Stomach (tissue), 9 donors: ENCODE measurements around the gene RHOJ. TPM values are rescaled to one million over a fixed set of nuclear protein-coding genes. Genes with fewer than 3 reads are reported as not detected.

Source experiments
- DNase-seq, 2 donors: peaks; one replicate each; pipeline versions ENCODE4 v3.0.0 to v3.0.0-alpha.2; 2013 to 2019
- H3K27ac ChIP-seq, 5 donors: fragments of 200-600 bp in 4 of 5; sonication (generic) in 4 of 5; one replicate each; pipeline ENCODE4 v1.5.1; 2013 to 2019; ENCODE audit warnings: mild to moderate bottlenecking in 1 of 5, moderate library complexity in 1 of 5
- H3K27me3 ChIP-seq, 3 donors: fragments of 200-600 bp; sonication (generic); one replicate each; pipeline ENCODE4 v1.5.1; 2017 to 2019; ENCODE audit warnings: mixed run types in 1 of 3
- H3K36me3 ChIP-seq, 4 donors: fragments of 200-600 bp; sonication (generic); 1 replicate in 3 of 4; 2 replicates in 1 of 4; pipeline ENCODE4 v1.5.1; 2016 to 2019
- H3K4me1 ChIP-seq, 4 donors: fragments of 200-600 bp; sonication (generic); one replicate each; pipeline ENCODE4 v1.5.1; 2016 to 2019
- H3K4me3 ChIP-seq, 4 donors: fragments of 200-600 bp; sonication (generic) in 3 of 4; one replicate each; pipeline ENCODE4 v1.5.1; 2016 to 2019; ENCODE audit warnings: mild to moderate bottlenecking in 1 of 4
- H3K9me3 ChIP-seq, 4 donors: fragments of 200-600 bp; sonication (generic); one replicate each; pipeline ENCODE4 v1.5.1; 2016 to 2019
- EP300 ChIP-seq: sonication (generic); formaldehyde crosslinking; IDR thresholded peaks from one replicate; pipeline ENCODE4 v1.6.1; 2017; ENCODE audit warnings: antibody characterized with exemption
- POLR2A ChIP-seq, 4 donors: fragments of 450-650 bp; IDR thresholded peaks; one replicate each; pipeline ENCODE4 v1.6.1; 2016; ENCODE audit warnings: antibody characterized with exemption in 4 of 4, control low read depth in 2 of 4, mild to moderate bottlenecking in 1 of 4, moderate library complexity in 1 of 4
- POLR2AphosphoS5 ChIP-seq, 3 donors: sonication (generic); formaldehyde crosslinking; IDR thresholded peaks; one replicate each; pipeline ENCODE4 v1.6.1; 2016; ENCODE audit warnings: antibody characterized with exemption in 3 of 3
- WGBS, 5 donors: extraction: QIAGEN DNeasy Blood & Tissue Kit in 3 of 5; methylation state at CpG; one replicate each; pipeline versions ENCODE4 v1.1.5 to v1.1.7; 2013 to 2018; 5-methylcytosine and 5-hydroxymethylcytosine counted together
- intact Hi-C: fragments of 100-400 bp; cut with DNase I; formaldehyde crosslinking; loops from one replicate; pipeline ENCODE4 v1.15.1; 2023; ENCODE audit warnings: low total_unique reads
- polyA plus RNA-seq, 3 donors: library from polyadenylated mRNA; stranded (reverse); fragments of 200-250 nt; gene quantifications; one replicate each; pipeline ENCODE4 v1.2.3, GENCODE V29; 2013
- total RNA-seq, 5 donors: library from RNA; depleted of rRNA; stranded (reverse); fragments of >200 nt; gene quantifications; one replicate each; pipeline versions ENCODE4 v1.1.0 to v1.2.3, GENCODE V29; 2014 to 2016
- TF ChIP-seq, protein P1 (sequence below), 7 experiments: fragments of 450-650 bp in 4 of 7; fragments of 200-600 bp in 3 of 7; sonication (generic) in 3 of 7; IDR thresholded peaks; one replicate each; pipeline ENCODE4 v1.5.1; 2016 to 2019; ENCODE audit warnings: antibody characterized with exemption in 7 of 7, control low read depth in 2 of 7, mild to moderate bottlenecking in 1 of 7
- donor health status: healthy with polysubstance abuse.
- donor health status: Bipolar disorder and iron deficiency.
- donor health status: healthy.

Gene RHOJ
- total and polyA plus RNA-seq, 8 donors, result 2.2 to 18.5 (median 6.5) TPM

DNA sequence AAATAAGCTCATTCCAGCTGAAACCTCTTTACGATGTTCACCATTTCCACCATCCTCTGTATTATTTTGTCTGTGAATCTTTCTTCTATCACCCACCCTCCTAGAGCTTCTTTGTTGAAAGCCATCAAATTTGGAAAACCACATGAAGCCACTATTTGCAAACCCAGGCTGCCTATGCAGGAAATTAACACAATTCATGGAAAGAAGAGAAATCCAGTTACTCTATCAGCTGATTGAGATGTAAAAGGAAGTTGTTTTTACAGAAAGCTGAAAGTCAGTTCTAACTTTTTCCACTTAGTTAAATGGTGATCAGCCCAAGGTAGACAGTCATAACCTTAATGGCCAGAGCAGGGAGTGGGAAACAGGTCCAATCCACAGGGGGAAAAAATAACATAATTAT, 6.6 kb downstream of the RHOJ start:
- no peak for DNase-seq
- no peak for TF ChIP-seq POLR2AphosphoS5 (IDR thresholded peaks at IDR 0.05)
- TF ChIP-seq, protein P1, sequence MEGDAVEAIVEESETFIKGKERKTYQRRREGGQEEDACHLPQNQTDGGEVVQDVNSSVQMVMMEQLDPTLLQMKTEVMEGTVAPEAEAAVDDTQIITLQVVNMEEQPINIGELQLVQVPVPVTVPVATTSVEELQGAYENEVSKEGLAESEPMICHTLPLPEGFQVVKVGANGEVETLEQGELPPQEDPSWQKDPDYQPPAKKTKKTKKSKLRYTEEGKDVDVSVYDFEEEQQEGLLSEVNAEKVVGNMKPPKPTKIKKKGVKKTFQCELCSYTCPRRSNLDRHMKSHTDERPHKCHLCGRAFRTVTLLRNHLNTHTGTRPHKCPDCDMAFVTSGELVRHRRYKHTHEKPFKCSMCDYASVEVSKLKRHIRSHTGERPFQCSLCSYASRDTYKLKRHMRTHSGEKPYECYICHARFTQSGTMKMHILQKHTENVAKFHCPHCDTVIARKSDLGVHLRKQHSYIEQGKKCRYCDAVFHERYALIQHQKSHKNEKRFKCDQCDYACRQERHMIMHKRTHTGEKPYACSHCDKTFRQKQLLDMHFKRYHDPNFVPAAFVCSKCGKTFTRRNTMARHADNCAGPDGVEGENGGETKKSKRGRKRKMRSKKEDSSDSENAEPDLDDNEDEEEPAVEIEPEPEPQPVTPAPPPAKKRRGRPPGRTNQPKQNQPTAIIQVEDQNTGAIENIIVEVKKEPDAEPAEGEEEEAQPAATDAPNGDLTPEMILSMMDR (IDR thresholded peaks at IDR 0.05), result no peak
- TF ChIP-seq EP300, result no peak
- no peak for TF ChIP-seq POLR2A (IDR thresholded peaks at IDR 0.05)
- WGBS, 5 donors, result 0 to 72% (median 0%) methylated on average over 1 of the region's 1 CpG

DNA sequence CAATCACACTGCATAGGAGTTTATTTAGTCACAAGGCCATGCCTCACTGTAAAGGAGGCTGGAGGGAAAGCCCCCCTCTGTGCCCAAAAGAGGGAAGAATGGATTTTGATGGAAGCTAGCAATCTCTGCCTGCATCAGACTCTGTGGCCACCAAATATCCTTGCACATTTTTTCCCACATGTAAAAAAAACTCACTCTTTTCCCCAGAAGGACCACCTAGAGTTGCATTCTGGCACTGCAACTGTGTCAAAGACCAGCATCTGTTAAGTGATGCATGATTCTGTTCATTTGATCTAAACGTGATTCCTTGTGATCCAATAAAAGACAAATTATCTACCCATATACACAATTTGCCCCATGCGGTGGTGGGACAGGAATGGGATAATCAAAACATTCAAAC, 8.0 kb downstream of the RHOJ start:
- Histone ChIP-seq H3K4me1 (peaks cover 0 to 12% (median 0%) of the 10 kb centered on the region in 4 donors), H3K36me3 (peaks cover 0 to 6% (median 2%) of the 10 kb centered on the region in 4 donors), H3K4me3 (no peak overlapping the region), H3K27me3 (no peaks in the 10 kb centered on the region), H3K9me3 (no peaks in the 10 kb centered on the region), H3K27ac (no peak overlapping the region)
- 72 to 81% (median 74%) methylated on average over 2 of the region's 2 CpGs for WGBS, 5 donors
- no peak for DNase-seq
- TF ChIP-seq POLR2A (IDR thresholded peaks at IDR 0.05) (no peak), EP300 (no peak)
- TF ChIP-seq, protein P1 (IDR thresholded peaks at IDR 0.05), result no peak
- intact Hi-C loops, result no loop called here

More for the DNA sequence above, 6.6 kb downstream of the RHOJ start:
- H3K9me3 ChIP-seq, result no peaks in the 10 kb centered on the region
- no peak overlapping the region for H3K4me3 ChIP-seq
- H3K4me1 ChIP-seq, result peaks cover 0 to 12% (median under 1%) of the 10 kb centered on the region in 4 donors
- H3K27ac ChIP-seq, result no peak overlapping the region
- H3K36me3 ChIP-seq, result peaks cover 0 to 6% (median 2%) of the 10 kb centered on the region in 4 donors
- intact Hi-C loops, result no loop called here
- H3K27me3 ChIP-seq, result no peaks in the 10 kb centered on the region

GRCh38 chr14:63212776-63213500, 8.7 kb downstream of the RHOJ start:
- intact Hi-C loops, result no loop called here
- WGBS, 5 donors, result 79 to 90% (median 89%) methylated on average over 2 of the region's 2 CpGs

DNA sequence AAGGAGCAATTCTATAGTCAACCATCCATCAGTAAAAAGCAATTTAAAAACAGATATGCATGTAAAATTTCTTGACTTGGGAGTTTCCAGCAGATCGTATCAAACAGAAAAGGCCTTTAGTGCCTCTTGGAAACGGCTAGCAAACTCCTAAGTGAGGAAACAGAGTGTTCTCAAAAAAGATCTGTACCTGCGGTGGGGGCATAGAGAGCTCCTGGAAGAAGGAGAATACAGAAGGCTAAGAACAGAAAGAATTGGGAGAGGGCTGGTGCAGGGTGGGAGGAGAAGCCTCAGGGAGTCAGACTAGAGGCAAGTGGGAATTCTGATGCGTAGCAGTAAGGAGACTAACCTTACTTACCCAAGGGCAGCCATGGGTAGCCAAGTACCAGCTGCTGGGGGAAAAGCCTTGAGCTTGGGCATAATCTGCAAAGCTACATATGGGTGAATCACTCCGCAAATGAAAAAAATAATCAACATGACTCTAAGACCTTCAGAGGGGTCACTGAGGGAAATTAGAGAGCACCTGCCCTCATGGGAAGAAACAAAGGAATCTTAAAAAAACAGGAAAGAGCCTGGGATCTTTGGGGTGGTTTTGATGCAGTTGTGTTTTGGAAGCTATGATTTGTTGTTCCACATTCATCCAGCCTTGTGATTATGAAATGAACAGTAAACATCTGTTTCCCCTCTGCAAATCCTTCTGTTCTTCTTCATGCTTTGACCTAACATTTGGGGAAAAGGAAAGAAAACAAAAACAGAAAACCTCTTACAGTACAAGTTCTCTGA, 10.4 kb downstream of the RHOJ start:
- no peaks in the 10 kb centered on the region for H3K27me3 ChIP-seq
- no peaks in the 10 kb centered on the region for H3K9me3 ChIP-seq
- no peak for DNase-seq
- 77 to 79% (median 78%) methylated on average over 5 of the region's 5 CpGs for WGBS, 5 donors
- H3K36me3 ChIP-seq, result peaks cover 0 to 6% (median 2%) of the 10 kb centered on the region in 4 donors
- no peak overlapping the region for H3K4me3 ChIP-seq
- H3K27ac ChIP-seq, result peak overlapping the region in 2 of 5 donors; percentile 5 to 40
- intact Hi-C loops, result no loop called here
- H3K4me1 ChIP-seq, result peaks cover 0 to 12% (median 0%) of the 10 kb centered on the region in 4 donors
- no peak for TF ChIP-seq EP300
- TF ChIP-seq POLR2AphosphoS5 (IDR thresholded peaks at IDR 0.05), result no peak
- no peak for TF ChIP-seq POLR2A (IDR thresholded peaks at IDR 0.05)
- TF ChIP-seq, protein P1 (IDR thresholded peaks at IDR 0.05), result no peak

More at GRCh38 chr14:63212776-63213500, 8.7 kb downstream of the RHOJ start:
- Histone ChIP-seq H3K27ac (no peak overlapping the region), H3K9me3 (no peaks in the 10 kb centered on the region), H3K36me3 (peaks cover 0 to 6% (median 2%) of the 10 kb centered on the region in 4 donors), H3K4me3 (no peak overlapping the region), H3K4me1 (peaks cover 0 to 12% (median 0%) of the 10 kb centered on the region in 4 donors), H3K27me3 (no peaks in the 10 kb centered on the region)
- no peak for TF ChIP-seq POLR2A (IDR thresholded peaks at IDR 0.05)
- TF ChIP-seq POLR2AphosphoS5 (IDR thresholded peaks at IDR 0.05), result no peak
- TF ChIP-seq, protein P1 (IDR thresholded peaks at IDR 0.05), result no peak
- TF ChIP-seq EP300, result no peak
- DNase-seq, result no peak
